Mucosa of descending colon (tissue), 3 donors: ENCODE measurements around the gene KRT74. TPM values are rescaled to one million over a fixed set of nuclear protein-coding genes. Genes with fewer than 3 reads are reported as not detected.

ENCODE experiments used
- total RNA-seq, 3 donors: library from RNA; stranded (reverse); fragmentation: NEBNext Ultra II Directional in 2 of 3; extraction: Animal tissue kit (Norgen Biotek cat#: 25700) in 2 of 3; gene quantifications; one replicate each; pipeline versions ENCODE4 v1.2.1 to v1.2.4, GENCODE V29; 2021 to 2023
- donor health status: DM: no; HTN: no; CAD: no; lungs with moderate emphysema.
- donor health status: DM: no; HTN: no; CAD: no.
- donor health status: DM: no; HTN: yes; CAD: no.

The KRT74 gene
- total RNA-seq, 3 donors from 2014 or later = not detected

Other genes starting within 250 kb of the KRT74 start
- gene KRT85, start 206.4 kb downstream of the KRT74 start, total RNA-seq = not detected
- not detected for gene KRT84, start 188.2 kb downstream of the KRT74 start, total RNA-seq
- not detected for gene KRT82, start 167.5 kb downstream of the KRT74 start, total RNA-seq
- not detected for gene KRT75, start 139.5 kb downstream of the KRT74 start, total RNA-seq
- not detected for gene KRT6B, start 121.7 kb downstream of the KRT74 start, total RNA-seq
- under 1 TPM in 1 of 3 donors, not detected in 2; 0.20 TPM for gene KRT6C, start 100.0 kb downstream of the KRT74 start, total RNA-seq
- gene KRT6A, start 80.6 kb downstream of the KRT74 start, total RNA-seq = 1 to 10 TPM in 1 of 3 donors, not detected in 2; 1.4 TPM
- 1 to 10 TPM in 1 of 3 donors, not detected in 2; 1.6 TPM for gene KRT5, start 53.4 kb downstream of the KRT74 start, total RNA-seq
- gene KRT71, start 20.7 kb downstream of the KRT74 start, total RNA-seq = not detected
- gene KRT72, start 27.6 kb upstream of the KRT74 start, total RNA-seq = not detected
- gene KRT73, start 44.7 kb upstream of the KRT74 start, total RNA-seq = not detected
- gene KRT2, start 78.4 kb upstream of the KRT74 start, total RNA-seq = under 1 TPM in 1 of 3 donors, not detected in 2; 0.12 TPM
- gene KRT1, start 106.6 kb upstream of the KRT74 start, total RNA-seq = under 1 TPM; 0.35 to 0.89 (median 0.38) TPM
- gene KRT77, start 129.7 kb upstream of the KRT74 start, total RNA-seq = not detected
- gene KRT76, start 203.5 kb upstream of the KRT74 start, total RNA-seq = not detected
- not detected for gene KRT3, start 222.3 kb upstream of the KRT74 start, total RNA-seq
- not detected for gene KRT4, start 240.3 kb upstream of the KRT74 start, total RNA-seq